Measurements from ENCODE around the gene TSC22D2.

DNA sequence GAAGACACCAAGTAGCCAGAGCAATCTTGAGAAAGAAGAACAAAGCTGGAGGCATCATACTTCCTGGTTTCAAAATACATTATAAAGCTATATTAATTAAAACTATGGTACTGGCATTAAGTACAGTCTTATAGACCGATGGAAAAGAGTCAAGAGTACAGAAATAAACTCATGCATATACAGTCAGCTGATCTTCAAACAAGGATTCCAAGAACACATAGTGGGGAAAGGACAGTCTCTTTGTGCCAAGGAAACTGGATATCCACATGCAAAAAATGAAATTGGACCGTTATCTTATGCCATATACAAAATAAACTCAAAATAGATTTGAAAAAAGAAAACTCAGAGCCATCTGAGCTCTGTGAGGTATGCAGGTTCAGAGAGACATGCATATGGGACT lies 80.8 kb downstream of the TSC22D2 start:
- TF ChIP-seq, protein P1, sequence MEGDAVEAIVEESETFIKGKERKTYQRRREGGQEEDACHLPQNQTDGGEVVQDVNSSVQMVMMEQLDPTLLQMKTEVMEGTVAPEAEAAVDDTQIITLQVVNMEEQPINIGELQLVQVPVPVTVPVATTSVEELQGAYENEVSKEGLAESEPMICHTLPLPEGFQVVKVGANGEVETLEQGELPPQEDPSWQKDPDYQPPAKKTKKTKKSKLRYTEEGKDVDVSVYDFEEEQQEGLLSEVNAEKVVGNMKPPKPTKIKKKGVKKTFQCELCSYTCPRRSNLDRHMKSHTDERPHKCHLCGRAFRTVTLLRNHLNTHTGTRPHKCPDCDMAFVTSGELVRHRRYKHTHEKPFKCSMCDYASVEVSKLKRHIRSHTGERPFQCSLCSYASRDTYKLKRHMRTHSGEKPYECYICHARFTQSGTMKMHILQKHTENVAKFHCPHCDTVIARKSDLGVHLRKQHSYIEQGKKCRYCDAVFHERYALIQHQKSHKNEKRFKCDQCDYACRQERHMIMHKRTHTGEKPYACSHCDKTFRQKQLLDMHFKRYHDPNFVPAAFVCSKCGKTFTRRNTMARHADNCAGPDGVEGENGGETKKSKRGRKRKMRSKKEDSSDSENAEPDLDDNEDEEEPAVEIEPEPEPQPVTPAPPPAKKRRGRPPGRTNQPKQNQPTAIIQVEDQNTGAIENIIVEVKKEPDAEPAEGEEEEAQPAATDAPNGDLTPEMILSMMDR (IDR thresholded peaks at IDR 0.05), result no peak
- no peak for TF ChIP-seq ZFX (IDR thresholded peaks at IDR 0.05; ENCODE audit: borderline replicate concordance)
